ENCODE data around the gene PINLYP. TPM values are rescaled to one million over a fixed set of nuclear protein-coding genes. Genes with fewer than 3 reads are reported as not detected.
A peak's percentile ranks its signal among the peaks of the same experiment; 100 is the strongest.

PINLYP gene
- total and polyA plus RNA-seq, 2 of the 13 experiments (the other 11 are each of a cell fraction or from before 2014, with no cell fraction given), result 0.21 to 0.24 TPM

- TF ChIP-seq, protein P1, sequence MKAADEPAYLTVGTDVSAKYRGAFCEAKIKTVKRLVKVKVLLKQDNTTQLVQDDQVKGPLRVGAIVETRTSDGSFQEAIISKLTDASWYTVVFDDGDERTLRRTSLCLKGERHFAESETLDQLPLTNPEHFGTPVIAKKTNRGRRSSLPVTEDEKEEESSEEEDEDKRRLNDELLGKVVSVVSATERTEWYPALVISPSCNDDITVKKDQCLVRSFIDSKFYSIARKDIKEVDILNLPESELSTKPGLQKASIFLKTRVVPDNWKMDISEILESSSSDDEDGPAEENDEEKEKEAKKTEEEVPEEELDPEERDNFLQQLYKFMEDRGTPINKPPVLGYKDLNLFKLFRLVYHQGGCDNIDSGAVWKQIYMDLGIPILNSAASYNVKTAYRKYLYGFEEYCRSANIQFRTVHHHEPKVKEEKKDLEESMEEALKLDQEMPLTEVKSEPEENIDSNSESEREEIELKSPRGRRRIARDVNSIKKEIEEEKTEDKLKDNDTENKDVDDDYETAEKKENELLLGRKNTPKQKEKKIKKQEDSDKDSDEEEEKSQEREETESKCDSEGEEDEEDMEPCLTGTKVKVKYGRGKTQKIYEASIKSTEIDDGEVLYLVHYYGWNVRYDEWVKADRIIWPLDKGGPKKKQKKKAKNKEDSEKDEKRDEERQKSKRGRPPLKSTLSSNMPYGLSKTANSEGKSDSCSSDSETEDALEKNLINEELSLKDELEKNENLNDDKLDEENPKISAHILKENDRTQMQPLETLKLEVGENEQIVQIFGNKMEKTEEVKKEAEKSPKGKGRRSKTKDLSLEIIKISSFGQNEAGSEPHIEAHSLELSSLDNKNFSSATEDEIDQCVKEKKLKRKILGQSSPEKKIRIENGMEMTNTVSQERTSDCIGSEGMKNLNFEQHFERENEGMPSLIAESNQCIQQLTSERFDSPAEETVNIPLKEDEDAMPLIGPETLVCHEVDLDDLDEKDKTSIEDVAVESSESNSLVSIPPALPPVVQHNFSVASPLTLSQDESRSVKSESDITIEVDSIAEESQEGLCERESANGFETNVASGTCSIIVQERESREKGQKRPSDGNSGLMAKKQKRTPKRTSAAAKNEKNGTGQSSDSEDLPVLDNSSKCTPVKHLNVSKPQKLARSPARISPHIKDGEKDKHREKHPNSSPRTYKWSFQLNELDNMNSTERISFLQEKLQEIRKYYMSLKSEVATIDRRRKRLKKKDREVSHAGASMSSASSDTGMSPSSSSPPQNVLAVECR (CRISPR knock-in tag; IDR thresholded peaks at IDR 0.05; ENCODE audit: borderline replicate concordance), result peak; percentile 84; the same call in 1 of the 2 replicates
- peak; percentile 92; the same call in 1 of the 2 replicates for TF ChIP-seq KDM2A (CRISPR knock-in tag; IDR thresholded peaks at IDR 0.05; ENCODE audit: borderline replicate concordance, low read depth)
- TF ChIP-seq TBL1XR1 (IDR thresholded peaks at IDR 0.05; ENCODE audit: borderline replicate concordance, low read length, partially characterized antibody), result peak; percentile 18
- no peak for TF ChIP-seq ZNF354B (CRISPR knock-in tag; IDR thresholded peaks at IDR 0.05)
- TF ChIP-seq RFXANK (CRISPR knock-in tag; IDR thresholded peaks at IDR 0.05), result 0 out of 2 replicates have a peak, but pooled peaks have one; percentile 48
- no peak; the same call in 1 of the 2 replicates for TF ChIP-seq ZNF275 (CRISPR knock-in tag; IDR thresholded peaks at IDR 0.05; ENCODE audit: borderline replicate concordance)
- peak; percentile 82; the same call in 1 of the 2 replicates for TF ChIP-seq FOXK1 (CRISPR knock-in tag; IDR thresholded peaks at IDR 0.05; ENCODE audit: borderline replicate concordance, low read depth)
- TF ChIP-seq ZNF646 (CRISPR knock-in tag; IDR thresholded peaks at IDR 0.05), result no peak
- 0 out of 2 replicates have a peak, but pooled peaks have one; percentile 14 for TF ChIP-seq TRAFD1 (CRISPR knock-in tag; IDR thresholded peaks at IDR 0.05; ENCODE audit: borderline replicate concordance)
- TF ChIP-seq ZBTB34 (CRISPR knock-in tag; IDR thresholded peaks at IDR 0.05), result no peak
Measured at GRCh38 chr19:43595999-43596841, 20.6 kb downstream of the PINLYP start, which contains the start of the genes IRGQ and ZNF576 (continued).

Measured in HepG2 (cell line).